Sigmoid colon (tissue), 7 donors: ENCODE measurements around the gene NXN. TPM values are rescaled to one million over a fixed set of nuclear protein-coding genes. Genes with fewer than 3 reads are reported as not detected.
A peak's percentile ranks its signal among the peaks of the same experiment; 100 is the strongest.

Experiments
- DNase-seq: peaks from one replicate; pipeline ENCODE4 v3.0.0-alpha.2; 2019
- H3K27ac ChIP-seq, 4 donors: fragments of 200-600 bp; sonication (generic); one replicate each; pipeline ENCODE4 v1.5.1; 2016 to 2019; ENCODE audit warnings: mild to moderate bottlenecking in 1 of 4
- H3K27me3 ChIP-seq, 3 donors: fragments of 200-600 bp; sonication (generic); one replicate each; pipeline ENCODE4 v1.5.1; 2019; ENCODE audit warnings: mild to moderate bottlenecking in 1 of 3
- H3K36me3 ChIP-seq, 4 donors: fragments of 200-600 bp; sonication (generic); one replicate each; pipeline ENCODE4 v1.5.1; 2016 to 2019
- H3K4me1 ChIP-seq, 4 donors: fragments of 200-600 bp; sonication (generic); one replicate each; pipeline ENCODE4 v1.5.1; 2017 to 2019
- H3K4me3 ChIP-seq, 4 donors: fragments of 200-600 bp; sonication (generic); one replicate each; pipeline ENCODE4 v1.5.1; 2017 to 2019; ENCODE audit warnings: mild to moderate bottlenecking in 2 of 4, moderate library complexity in 1 of 4
- H3K9me3 ChIP-seq, 4 donors: fragments of 200-600 bp in 3 of 4; sonication (generic) in 3 of 4; one replicate each; pipeline versions ENCODE4 v1.5.1 to v1.6.1; 2013 to 2019
- CTCF ChIP-seq, 4 experiments: fragments of 450-650 bp in 3 of 4; fragments of 200-600 bp in 1 of 4; IDR thresholded peaks; one replicate each; pipeline ENCODE4 v1.5.1; 2016 to 2019; ENCODE audit warnings: antibody characterized with exemption in 4 of 4, mild to moderate bottlenecking in 3 of 4, moderate library complexity in 2 of 4
- EP300 ChIP-seq, 4 donors: sonication (generic); formaldehyde crosslinking; IDR thresholded peaks; one replicate each; pipeline ENCODE4 v1.6.1; 2017; ENCODE audit warnings: antibody characterized with exemption in 4 of 4
- POLR2A ChIP-seq, 2 donors: fragments of 450-650 bp; IDR thresholded peaks; one replicate each; pipeline ENCODE4 v1.6.1; 2016; ENCODE audit warnings: antibody characterized with exemption in 2 of 2, mild to moderate bottlenecking in 2 of 2, moderate library complexity in 2 of 2
- POLR2AphosphoS5 ChIP-seq, 4 donors: sonication (generic); formaldehyde crosslinking; IDR thresholded peaks; one replicate each; pipeline ENCODE4 v1.6.1; 2017; ENCODE audit warnings: antibody characterized with exemption in 4 of 4
- WGBS, 2 donors: extraction: QIAGEN DNeasy Blood & Tissue Kit; methylation state at CpG; one replicate each; pipeline ENCODE4 v1.1.7; 2013; 5-methylcytosine and 5-hydroxymethylcytosine counted together
- intact Hi-C: fragments of 100-400 bp; cut with DNase I; formaldehyde crosslinking; loops from one replicate; pipeline ENCODE4 v1.15.1; 2023
- polyA plus RNA-seq, 3 donors: library from polyadenylated mRNA; stranded (reverse); fragments of 200-250 nt; gene quantifications; one replicate each; pipeline ENCODE4 v1.2.3, GENCODE V29; 2013
- total RNA-seq, 4 donors: library from RNA; depleted of rRNA; stranded (reverse); fragments of >200 nt; gene quantifications; one replicate each; pipeline ENCODE4 v1.1.0, GENCODE V29; 2016
- donor health status: healthy with polysubstance abuse.
- donor health status: Bipolar disorder and iron deficiency.
- donor health status: healthy.

Gene NXN
- total and polyA plus RNA-seq, 7 donors, result 1.4 to 75.9 (median 50.4) TPM

GRCh38 chr17:888998-889441 is 90.6 kb downstream of the NXN start:
- TF ChIP-seq POLR2AphosphoS5 (IDR thresholded peaks at IDR 0.05) (no peak), CTCF (IDR thresholded peaks at IDR 0.05) (peak in 1 of 4 experiments; percentile 10)
- H3K27ac ChIP-seq, result peak overlapping the region in 3 of 4 donors; percentile 84 to 90 (median 90)
- DNase-seq, result no peak
- no peak overlapping the region for H3K4me3 ChIP-seq
- H3K4me1 ChIP-seq, result peaks cover 0 to 69% (median 54%) of the 10 kb centered on the region in 4 donors
- intact Hi-C loops, result loop anchor here (5.0 kb wide), 2 partner anchors 42 to 63 kb away; no protein-coding TSS in a partner anchor
- H3K27me3 ChIP-seq, result no peaks in the 10 kb centered on the region
- WGBS, 2 donors, result 62 to 76% methylated on average over 12 of the region's 12 CpGs
- H3K36me3 ChIP-seq, result no peaks in the 10 kb centered on the region
- no peaks in the 10 kb centered on the region for H3K9me3 ChIP-seq

- TF ChIP-seq EP300 (IDR thresholded peaks at IDR 0.05) (peak; percentile 12 to 83 (median 56)), POLR2A (IDR thresholded peaks at IDR 0.05) (no peak), POLR2AphosphoS5 (IDR thresholded peaks at IDR 0.05) (peak; percentile 6 to 57 (median 36)), CTCF (IDR thresholded peaks at IDR 0.05) (no peak)
- WGBS, 2 donors, result 70 to 73% methylated on average over 21 of the region's 21 CpGs
- Histone ChIP-seq H3K9me3 (no peaks in the 10 kb centered on the region), H3K36me3 (no peaks in the 10 kb centered on the region), H3K27ac (peak overlapping the region; percentile 84 to 90 (median 88)), H3K27me3 (no peaks in the 10 kb centered on the region), H3K4me3 (no peak overlapping the region), H3K4me1 (peaks cover 0 to 80% (median 67%) of the 10 kb centered on the region in 4 donors)
- intact Hi-C loops, result loop anchor here (2.0 to 5.0 kb wide), 3 partner anchors 13 to 65 kb away; no protein-coding TSS in a partner anchor
- peak; percentile 86 for DNase-seq
Measured at GRCh38 chr17:887551-888209, 91.9 kb downstream of the NXN start.

GRCh38 chr17:885971-886571 is 93.5 kb downstream of the NXN start:
- intact Hi-C loops, result loop anchor here (2.0 to 5.0 kb wide), 3 partner anchors 15 to 66 kb away; no protein-coding TSS in a partner anchor
- Histone ChIP-seq H3K36me3 (no peaks in the 10 kb centered on the region), H3K4me3 (no peak overlapping the region), H3K9me3 (no peaks in the 10 kb centered on the region), H3K27ac (peak overlapping the region; percentile 84 to 90 (median 88)), H3K27me3 (no peaks in the 10 kb centered on the region), H3K4me1 (peaks cover 0 to 87% (median 81%) of the 10 kb centered on the region in 4 donors)
- 80 to 85% methylated on average over 18 of the region's 18 CpGs for WGBS, 2 donors
- peak; percentile 97 for DNase-seq
- TF ChIP-seq CTCF (IDR thresholded peaks at IDR 0.05) (no peak), EP300 (IDR thresholded peaks at IDR 0.05) (peak; percentile 42 to 80 (median 70)), POLR2AphosphoS5 (IDR thresholded peaks at IDR 0.05) (peak; percentile 66 to 79 (median 71)), POLR2A (IDR thresholded peaks at IDR 0.05) (no peak)

GRCh38 chr17:883586-883962 is 96.0 kb downstream of the NXN start:
- no peak for TF ChIP-seq POLR2AphosphoS5 (IDR thresholded peaks at IDR 0.05)
- no peak for TF ChIP-seq CTCF (IDR thresholded peaks at IDR 0.05)
- no peak for TF ChIP-seq EP300 (IDR thresholded peaks at IDR 0.05)
- TF ChIP-seq POLR2A (IDR thresholded peaks at IDR 0.05), result no peak
- Histone ChIP-seq H3K27ac (peak overlapping the region; percentile 80 to 90 (median 87)), H3K4me1 (peaks cover 0 to 97% (median 87%) of the 10 kb centered on the region in 4 donors), H3K36me3 (no peaks in the 10 kb centered on the region), H3K9me3 (no peaks in the 10 kb centered on the region), H3K4me3 (no peak overlapping the region), H3K27me3 (no peaks in the 10 kb centered on the region)
- 82 to 85% methylated on average over 12 of the region's 12 CpGs for WGBS, 2 donors
- no peak for DNase-seq
- intact Hi-C loops, result loop anchor here (5.0 kb wide), 1 partner anchor 89 kb away; no protein-coding TSS in a partner anchor
